Neural progenitor cell (in vitro differentiated cells): ENCODE data around the gene RTL10.

Experiments used
- CTCF ChIP-seq: fragments of 200-600 bp; sonication (generic); IDR thresholded peaks from 2 replicates; pipeline ENCODE4 v1.5.1; 2017; ENCODE audit warnings: antibody characterized with exemption, mild to moderate bottlenecking
- EZH2 ChIP-seq: fragments of 200-600 bp; sonication (generic); IDR thresholded peaks from 2 replicates; pipeline ENCODE4 v1.6.1; 2017; ENCODE audit warnings: antibody characterized with exemption, mild to moderate bottlenecking, moderate library complexity
- EZH2phosphoT487 ChIP-seq: fragments of 200-600 bp; sonication (generic); IDR thresholded peaks from 2 replicates; pipeline ENCODE4 v1.6.1; 2017; ENCODE audit warnings: antibody characterized with exemption

GRCh38 chr22:19842393-19843106, 12.1 kb downstream of the RTL10 start:
- TF ChIP-seq CTCF (no peak), EZH2phosphoT487 (no peak), EZH2 (no peak)
